Suppressor macrophage (primary cell): ENCODE results near the gene KCTD3.

ENCODE experiments used
- DNase-seq, 4 experiments: peaks; one replicate each; pipeline ENCODE4 v3.0.0-alpha.2; 2020 to 2022

Gene KCTD3

GRCh38 chr1:215557504-215557903, 9.6 kb upstream of the KCTD3 start:
- no peak for DNase-seq

GRCh38 chr1:215557992-215558626, 9.0 kb upstream of the KCTD3 start:
- DNase-seq = no peak

GRCh38 chr1:215567491-215568298, 591 bp downstream of the KCTD3 start:
- DNase-seq = peak; percentile 36 to 64 (median 52)

GRCh38 chr1:215568299-215568692, 1.2 kb downstream of the KCTD3 start:
- DNase-seq = peak in 3 of 4 experiments; percentile 21 to 29 (median 27)

- no peak for DNase-seq
Measured at GRCh38 chr1:215569986-215570824, 3.1 kb downstream of the KCTD3 start.

- DNase-seq = no peak
Measured at GRCh38 chr1:215581896-215582295, 14.8 kb downstream of the KCTD3 start.

GRCh38 chr1:215583185-215583749, 16.2 kb downstream of the KCTD3 start:
- no peak for DNase-seq

- DNase-seq = no peak
Measured at GRCh38 chr1:215584389-215584788, 17.3 kb downstream of the KCTD3 start.

GRCh38 chr1:215589650-215590435, 22.7 kb downstream of the KCTD3 start:
- no peak for DNase-seq

- no peak for DNase-seq
Measured at GRCh38 chr1:215590779-215591491, 23.8 kb downstream of the KCTD3 start.

- no peak for DNase-seq
Measured at GRCh38 chr1:215594640-215595039, 27.5 kb downstream of the KCTD3 start.

- DNase-seq = peak in 3 of 4 experiments; percentile 9 to 15 (median 9)
Measured at GRCh38 chr1:215595231-215595630, 28.1 kb downstream of the KCTD3 start.

GRCh38 chr1:215597961-215598360, 30.9 kb downstream of the KCTD3 start:
- DNase-seq = no peak

- DNase-seq = peak in 1 of 4 experiments; percentile 3
Measured at GRCh38 chr1:215599418-215600074, 32.4 kb downstream of the KCTD3 start.

GRCh38 chr1:215600258-215600792, 33.2 kb downstream of the KCTD3 start:
- DNase-seq = no peak

GRCh38 chr1:215600867-215601266, 33.8 kb downstream of the KCTD3 start:
- DNase-seq = no peak

GRCh38 chr1:215601276-215601675, 34.2 kb downstream of the KCTD3 start:
- no peak for DNase-seq

GRCh38 chr1:215603319-215603718, 36.2 kb downstream of the KCTD3 start:
- no peak for DNase-seq

GRCh38 chr1:215605011-215605621, 38.0 kb downstream of the KCTD3 start:
- DNase-seq = no peak

- DNase-seq = no peak
Measured at GRCh38 chr1:215606036-215606435, 38.9 kb downstream of the KCTD3 start.
